HUES48 (cell line): ENCODE results near the gene MRPS31.
"Not testable (repeated sequence)": the region's sequence is repeated elsewhere in the genome, so short reads cannot be mapped to it uniquely, and the experiment has no call there.

Experiments used
- H3K27ac ChIP-seq: one replicate; pipeline ENCODE4 v1.7.0; 2013; ENCODE audit warnings: low read depth, low read length, inconsistent platforms
- H3K27me3 ChIP-seq: 2 replicates; pipeline ENCODE4 v1.6.1; 2013; ENCODE audit warnings: mild to moderate bottlenecking, low read length; ENCODE audit not compliant: control insufficient read depth, insufficient read depth
- H3K36me3 ChIP-seq: 2 replicates; pipeline ENCODE4 v1.6.1; 2013; ENCODE audit warnings: low read length; ENCODE audit not compliant: control insufficient read depth, insufficient read depth
- H3K4me1 ChIP-seq: 2 replicates; pipeline ENCODE4 v1.6.1; 2013; ENCODE audit warnings: mild to moderate bottlenecking, low read length; ENCODE audit not compliant: control insufficient read depth, insufficient read depth
- H3K4me3 ChIP-seq: 2 replicates; pipeline ENCODE4 v1.5.1; 2013; ENCODE audit warnings: mild to moderate bottlenecking, low read depth, low read length
- H3K9ac ChIP-seq: 2 replicates; pipeline ENCODE4 v1.6.1; 2013; ENCODE audit warnings: mild to moderate bottlenecking, low read depth, low read length, moderate library complexity
- H3K9me3 ChIP-seq: 2 replicates; pipeline ENCODE4 v1.6.1; 2013; ENCODE audit warnings: low read length; ENCODE audit not compliant: control insufficient read depth, insufficient read depth

MRPS31 gene

DNA sequence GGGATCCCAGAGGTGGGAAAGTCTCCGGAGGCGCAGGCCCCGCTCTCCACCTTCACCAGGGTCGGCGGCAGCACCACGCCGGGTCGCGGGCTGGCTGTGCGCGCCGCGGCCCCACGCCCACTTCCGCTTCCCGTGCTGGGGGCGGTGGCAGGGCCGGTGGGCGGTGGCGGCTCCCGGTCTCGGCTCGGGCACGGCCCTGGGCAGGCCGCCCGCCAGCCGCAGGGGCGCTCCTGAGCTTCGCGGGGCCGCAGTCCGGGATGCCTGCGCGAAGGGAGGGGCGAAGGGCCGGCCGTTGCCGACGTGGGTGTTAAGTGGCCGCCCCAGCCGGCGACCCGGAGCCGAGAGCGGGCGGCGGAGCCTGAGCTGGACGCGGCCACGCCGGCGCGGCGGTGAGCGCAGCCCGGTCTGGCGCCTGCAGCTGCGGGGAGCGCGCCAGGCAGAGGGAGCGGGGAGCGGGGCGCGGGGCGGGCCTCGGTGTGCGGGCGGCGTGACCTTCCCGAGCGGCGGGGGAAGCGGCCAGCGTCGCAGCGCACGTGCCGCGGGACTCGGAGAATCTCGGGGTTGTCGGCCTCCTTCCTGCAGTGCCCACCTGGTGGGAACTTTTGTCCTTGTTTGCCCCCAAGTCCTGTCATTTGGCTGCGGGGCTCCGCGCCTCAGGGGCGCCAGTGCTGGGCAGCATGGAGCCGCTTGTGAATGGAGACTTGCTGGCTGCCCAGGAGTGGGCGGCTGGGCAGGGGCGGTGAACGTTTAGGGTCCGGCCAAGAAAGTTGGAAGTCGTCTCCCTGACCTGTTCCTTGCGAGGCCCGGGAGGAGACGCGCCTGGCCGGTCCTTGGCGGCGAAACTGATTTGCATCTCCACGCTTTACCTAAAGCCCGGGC lies 18.5 kb upstream of the MRPS31 start, which contains the start of gene SLC25A15:
Gene SLC25A15, plus strand, starts transcription at position 337 of the 879 bp plus-strand sequence. CDS start 3,616 bp downstream, outside the sequence.
- peak within 1 kb of the TSS; percentile 90 for H3K9ac ChIP-seq
- peak within 1 kb of the TSS; percentile 87 for H3K27ac ChIP-seq
- peaks cover 9% of the 10 kb centered on the region; the same call in 1 of the 2 replicates for H3K36me3 ChIP-seq
- peak within 1 kb of the TSS; percentile 77 for H3K4me3 ChIP-seq
- no peaks in the 10 kb centered on the region for H3K27me3 ChIP-seq
- no peaks in the 10 kb centered on the region for H3K9me3 ChIP-seq
- H3K4me1 ChIP-seq = peaks cover 5% of the 10 kb centered on the region

DNA sequence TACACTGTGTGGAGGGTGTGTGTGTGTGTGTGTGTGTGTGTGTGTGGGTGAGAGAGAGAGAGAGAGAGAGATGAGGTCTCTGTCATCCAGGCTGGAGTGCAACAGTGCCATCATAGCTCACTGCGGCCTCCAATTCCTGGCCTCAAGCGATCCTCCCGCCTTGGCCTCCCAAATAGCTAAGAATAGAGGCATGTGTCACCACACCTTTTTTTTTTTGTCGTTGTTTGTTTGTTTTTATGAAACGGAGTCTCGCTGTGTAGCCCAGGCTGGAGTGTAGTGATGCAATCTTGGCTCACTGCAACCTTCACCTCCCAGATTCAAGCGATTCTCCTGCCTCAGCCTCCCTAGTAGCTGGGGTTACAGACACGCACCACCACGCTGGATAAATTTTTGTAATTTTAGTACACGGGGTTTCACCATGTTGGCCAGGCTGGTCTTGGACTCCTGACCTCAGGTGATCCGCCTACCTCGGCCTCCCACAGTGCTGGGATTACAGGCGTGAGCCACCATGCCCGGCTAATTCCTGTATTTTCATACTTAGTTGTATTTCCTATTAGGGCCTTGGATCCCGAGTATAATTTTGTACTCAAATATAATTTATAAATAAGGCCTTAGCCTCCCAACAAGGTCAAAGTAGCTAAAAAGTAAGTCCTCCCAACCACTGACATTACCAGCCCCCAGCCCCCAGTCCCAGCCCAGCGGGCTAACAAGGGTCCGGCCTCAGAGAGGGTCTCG lies 17.7 kb upstream of the MRPS31 start:
- Histone ChIP-seq H3K27ac (peak overlapping the region; percentile 87), H3K9ac (peak overlapping the region; percentile 90), H3K4me3 (peak overlapping the region; percentile 77)
- not testable (repeated sequence) for H3K4me1 ChIP-seq, H3K36me3 ChIP-seq, H3K27me3 ChIP-seq, H3K9me3 ChIP-seq

DNA sequence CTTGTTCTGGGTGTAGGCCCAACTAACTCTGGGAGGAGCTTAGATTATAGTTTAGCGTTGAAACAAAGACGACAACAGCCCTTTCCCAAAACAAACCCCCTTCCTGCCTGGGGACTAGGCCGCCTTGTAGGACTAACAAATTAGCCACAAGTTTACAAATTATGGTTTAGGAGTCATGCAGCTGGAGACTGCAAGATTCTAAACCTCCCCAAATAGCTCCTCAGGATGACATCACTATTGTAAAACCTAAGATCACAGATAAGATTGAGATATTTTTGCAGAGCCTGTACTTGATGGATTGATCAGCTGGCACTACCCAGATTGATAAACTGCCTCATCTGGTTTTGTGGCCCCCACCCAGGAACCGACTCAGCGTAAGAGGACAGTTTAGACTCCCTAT lies 16.1 kb upstream of the MRPS31 start:
- Histone ChIP-seq H3K27ac (no peak overlapping the region), H3K9ac (no peak overlapping the region), H3K4me3 (no peak overlapping the region), H3K36me3 (no peaks in the 10 kb centered on the region), H3K4me1 (peaks cover 5% of the 10 kb centered on the region), H3K9me3 (no peaks in the 10 kb centered on the region), H3K27me3 (no peaks in the 10 kb centered on the region)

DNA sequence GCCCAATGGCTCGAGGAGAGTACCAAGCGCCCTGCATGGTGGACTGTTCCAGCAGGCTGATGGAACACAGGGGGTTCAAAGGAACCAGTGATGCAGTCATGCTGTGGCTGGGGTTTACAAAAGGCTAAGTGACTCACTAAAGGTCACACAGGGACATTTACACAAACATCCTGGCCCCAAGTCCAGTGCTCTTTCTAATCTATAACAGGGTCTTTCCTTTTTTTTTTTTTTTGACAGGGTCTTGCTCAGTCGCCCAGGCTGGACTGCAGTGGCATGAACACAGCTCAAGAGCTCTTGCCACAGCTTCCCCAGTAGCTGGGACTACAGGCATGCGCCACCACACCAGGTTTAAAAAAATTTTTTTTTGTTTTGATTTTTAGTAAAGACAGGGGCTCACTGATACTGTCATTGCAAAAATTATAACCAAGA lies 15.6 kb upstream of the MRPS31 start:
- H3K4me1 ChIP-seq = peaks cover 5% of the 10 kb centered on the region

DNA sequence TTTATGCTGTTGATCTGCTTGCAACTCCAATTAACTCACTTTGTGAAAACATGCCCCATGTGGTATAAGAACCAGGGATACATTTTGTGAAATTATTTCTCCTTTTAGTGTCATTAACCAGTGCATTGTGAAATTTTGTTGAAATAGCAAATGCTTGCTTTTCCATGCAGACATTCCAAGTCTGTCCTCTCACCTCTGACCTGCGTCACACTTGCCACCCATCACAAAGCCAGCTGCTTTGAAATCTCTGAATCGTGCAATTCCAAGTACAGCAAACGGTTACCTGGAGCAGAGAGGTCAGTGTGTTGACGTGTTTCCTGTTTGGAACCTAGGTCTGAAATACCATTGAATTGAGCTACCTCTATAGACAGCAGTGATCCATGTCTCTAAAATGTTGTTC lies 13.6 kb upstream of the MRPS31 start:
- Histone ChIP-seq H3K27ac (no peak overlapping the region), H3K9me3 (no peaks in the 10 kb centered on the region)

More for the DNA sequence above, 15.6 kb upstream of the MRPS31 start:
- Histone ChIP-seq H3K27me3 (no peaks in the 10 kb centered on the region), H3K9me3 (no peaks in the 10 kb centered on the region), H3K27ac (no peak overlapping the region), H3K4me3 (no peak overlapping the region), H3K36me3 (no peaks in the 10 kb centered on the region), H3K9ac (no peak overlapping the region)

DNA sequence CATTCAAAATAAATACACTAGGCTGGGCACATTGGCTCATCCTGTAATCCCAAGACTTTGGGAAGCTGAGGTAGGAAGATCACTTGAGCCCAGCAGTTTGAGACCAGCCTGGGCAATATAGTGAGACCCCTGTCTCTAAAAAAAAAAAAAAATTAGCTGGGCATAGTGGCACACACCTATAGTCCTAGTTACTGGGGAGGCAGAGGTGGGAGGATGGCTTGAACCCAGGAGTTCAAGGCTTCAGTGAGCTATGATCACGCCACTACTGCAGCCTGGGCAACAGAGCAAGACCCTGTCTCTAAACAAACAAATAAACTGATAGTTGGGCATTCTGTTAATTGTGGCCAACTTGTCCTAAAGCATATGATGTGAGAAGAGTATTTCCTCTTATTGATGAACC lies 12.0 kb upstream of the MRPS31 start:
- not testable (repeated sequence) for H3K9ac ChIP-seq, H3K4me1 ChIP-seq, H3K27me3 ChIP-seq

More for the DNA sequence above, 13.6 kb upstream of the MRPS31 start:
- Histone ChIP-seq H3K4me1 (peaks cover 5% of the 10 kb centered on the region; the same call in 1 of the 2 replicates), H3K27me3 (no peaks in the 10 kb centered on the region), H3K9ac (no peak overlapping the region), H3K36me3 (no peaks in the 10 kb centered on the region), H3K4me3 (no peak overlapping the region)

DNA sequence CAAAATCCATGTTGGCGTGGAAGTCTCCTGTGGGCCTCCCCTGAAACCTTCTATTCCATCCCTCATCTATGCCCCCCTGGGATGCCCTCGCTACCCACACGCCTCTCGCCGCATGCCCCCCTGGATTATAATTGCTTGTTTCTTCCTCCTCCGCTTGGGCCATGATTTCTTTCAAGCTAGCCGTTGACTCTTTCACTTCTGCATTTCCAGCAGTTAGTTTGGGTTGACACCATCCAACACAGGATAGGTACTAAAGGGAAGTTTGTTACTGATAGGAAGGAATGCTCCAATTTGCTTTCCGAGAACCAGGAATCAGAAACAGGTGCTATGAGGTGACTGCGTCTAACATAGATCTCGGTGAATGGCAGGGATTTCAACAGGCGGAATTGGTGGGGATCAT lies 10.7 kb upstream of the MRPS31 start:
- H3K27ac ChIP-seq = no peak overlapping the region

More for the DNA sequence above, 12.0 kb upstream of the MRPS31 start:
- not testable (repeated sequence) for H3K4me3 ChIP-seq, H3K36me3 ChIP-seq, H3K9me3 ChIP-seq, H3K27ac ChIP-seq

DNA sequence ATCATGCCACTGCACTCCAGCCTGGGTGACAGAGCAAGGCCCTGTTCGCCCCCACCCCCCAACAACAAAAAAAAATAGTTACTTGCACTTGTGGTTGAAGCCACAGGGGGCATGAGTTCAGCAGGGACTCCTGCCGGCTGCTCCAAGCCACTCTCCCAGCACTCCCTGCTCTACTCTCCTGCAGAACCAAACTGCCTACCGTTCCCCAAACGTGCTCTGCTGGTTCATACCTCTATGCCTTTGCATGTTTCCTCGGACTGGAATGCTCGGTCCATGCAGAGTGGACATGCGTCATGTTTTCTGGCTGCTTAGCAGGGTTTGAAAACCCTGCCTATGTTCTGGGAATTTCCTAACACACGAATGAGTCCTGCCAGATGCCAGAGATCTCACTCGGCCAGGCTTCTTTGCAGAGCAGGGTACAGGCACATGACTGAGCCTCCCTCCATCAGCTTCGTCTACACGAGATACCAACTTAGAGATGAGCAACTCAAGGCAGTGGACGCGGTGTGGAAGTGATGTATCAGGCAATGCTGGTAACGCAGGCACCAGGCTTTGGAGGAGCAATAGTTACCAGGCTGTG lies 9.9 kb upstream of the MRPS31 start:
- Histone ChIP-seq H3K4me1 (peaks cover 5% of the 10 kb centered on the region; the same call in 1 of the 2 replicates), H3K36me3 (no peaks in the 10 kb centered on the region), H3K9me3 (no peaks in the 10 kb centered on the region), H3K27ac (no peak overlapping the region), H3K27me3 (no peaks in the 10 kb centered on the region), H3K4me3 (no peak overlapping the region), H3K9ac (no peak overlapping the region)

More for the DNA sequence above, 10.7 kb upstream of the MRPS31 start:
- peaks cover 5% of the 10 kb centered on the region; the same call in 1 of the 2 replicates for H3K4me1 ChIP-seq
- no peaks in the 10 kb centered on the region for H3K36me3 ChIP-seq
- H3K27me3 ChIP-seq = no peaks in the 10 kb centered on the region
- no peaks in the 10 kb centered on the region for H3K9me3 ChIP-seq
- no peak overlapping the region for H3K9ac ChIP-seq
- H3K4me3 ChIP-seq = no peak overlapping the region

DNA sequence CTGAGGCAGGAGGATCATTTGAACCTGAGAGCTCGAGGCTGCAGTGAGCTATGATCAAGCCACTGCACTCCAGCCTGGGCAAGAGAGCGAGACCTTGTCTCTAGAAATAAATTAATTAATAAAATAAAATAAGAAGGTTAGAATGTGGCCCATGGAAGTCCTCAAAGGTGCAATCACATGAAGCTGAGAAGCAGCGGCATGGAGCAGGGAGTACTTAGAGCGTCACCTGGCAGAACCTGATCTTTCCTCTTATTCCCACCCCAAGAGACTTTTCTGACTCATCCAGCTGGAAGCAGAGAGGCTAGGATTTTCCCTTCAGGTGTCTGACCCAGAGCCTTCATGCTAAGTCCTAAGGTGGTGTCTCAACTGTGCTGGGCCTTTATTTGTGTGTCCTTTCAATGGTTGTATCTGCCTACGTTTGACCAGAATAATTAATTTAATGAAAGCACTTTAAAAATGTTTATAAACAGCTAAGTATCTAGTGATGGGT lies 8.9 kb upstream of the MRPS31 start:
- Histone ChIP-seq H3K9me3 (no peaks in the 10 kb centered on the region), H3K9ac (no peak overlapping the region), H3K4me1 (peaks cover 5% of the 10 kb centered on the region; the same call in 1 of the 2 replicates), H3K27ac (no peak overlapping the region), H3K4me3 (no peak overlapping the region), H3K27me3 (no peaks in the 10 kb centered on the region), H3K36me3 (no peaks in the 10 kb centered on the region)

DNA sequence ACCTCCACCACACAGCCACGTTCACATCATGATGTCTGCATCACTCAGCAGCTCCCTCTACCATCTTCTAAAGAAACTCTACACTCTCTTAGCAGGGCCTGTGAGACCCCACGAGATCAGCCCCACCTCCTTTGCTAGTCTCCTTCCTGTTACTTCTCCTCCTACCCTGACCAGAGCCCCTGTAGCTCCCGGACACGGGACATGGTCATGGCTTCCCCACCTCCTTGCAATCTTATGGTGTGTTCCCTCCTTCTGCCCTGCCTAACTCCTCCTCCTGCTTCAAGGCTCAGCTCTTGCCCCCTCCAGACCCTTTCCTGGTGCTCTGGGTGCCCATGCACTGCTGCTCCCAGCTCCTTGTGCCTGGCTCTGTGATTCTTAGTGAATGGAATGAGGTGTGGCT lies 8.1 kb upstream of the MRPS31 start:
- Histone ChIP-seq H3K27ac (no peak overlapping the region), H3K4me1 (peaks cover 5% of the 10 kb centered on the region; the same call in 1 of the 2 replicates), H3K4me3 (no peak overlapping the region), H3K36me3 (no peaks in the 10 kb centered on the region), H3K9ac (no peak overlapping the region), H3K27me3 (no peaks in the 10 kb centered on the region), H3K9me3 (no peaks in the 10 kb centered on the region)
